ENCODE measurements around the gene NELFE.

Gene NELFE

GRCh38 chr6:31972709-31973350, 14.1 kb upstream of the NELFE start:
- H3K36me3 ChIP-seq (ENCODE audit: control insufficient read depth, insufficient read depth, low read length): peaks cover 11% of the 10 kb centered on the region; the same call in 1 of the 2 replicates
- no peaks in the 10 kb centered on the region for H3K9me3 ChIP-seq (ENCODE audit: control insufficient read depth, insufficient read depth, low read length)
- H3K4me1 ChIP-seq (ENCODE audit: control insufficient read depth, insufficient read depth, low read length): no peaks in the 10 kb centered on the region
- H3K4me3 ChIP-seq (ENCODE audit: low read length): peak overlapping the region; percentile 73; the same call in 1 of the 2 replicates
- WGBS (ENCODE audit: insufficient coverage, insufficient read length): no CpG with 5 or more reads among the region's 19 CpGs
- no peak for DNase-seq (ENCODE audit: low read depth, low spot score)
- no peak overlapping the region for H3K27ac ChIP-seq (ENCODE audit: low read length)
- no peaks in the 10 kb centered on the region for H3K27me3 ChIP-seq (ENCODE audit: control insufficient read depth, insufficient read depth, low read length)

- peak; percentile 91 for DNase-seq (ENCODE audit: low read depth, low spot score)
- Histone ChIP-seq H3K4me3 (ENCODE audit: low read length) (peak within 1 kb of the TSS; percentile 73), H3K36me3 (ENCODE audit: control insufficient read depth, insufficient read depth, low read length) (peaks cover 17% of the 10 kb centered on the region; the same call in 1 of the 2 replicates), H3K4me1 (ENCODE audit: control insufficient read depth, insufficient read depth, low read length) (no peaks in the 10 kb centered on the region), H3K27me3 (ENCODE audit: control insufficient read depth, insufficient read depth, low read length) (no peaks in the 10 kb centered on the region), H3K27ac (ENCODE audit: low read length) (no peak within 1 kb of the TSS), H3K9me3 (ENCODE audit: control insufficient read depth, insufficient read depth, low read length) (no peaks in the 10 kb centered on the region)
- WGBS (ENCODE audit: insufficient coverage, insufficient read length): no CpG with 5 or more reads among the region's 62 CpGs
Measured at GRCh38 chr6:31971993-31972708, 13.4 kb upstream of the NELFE start, which contains the start of gene DXO. Gene DXO (minus strand): TSS chr6:31972138. CDS start chr6:31971675, 463 bp downstream.

DNA sequence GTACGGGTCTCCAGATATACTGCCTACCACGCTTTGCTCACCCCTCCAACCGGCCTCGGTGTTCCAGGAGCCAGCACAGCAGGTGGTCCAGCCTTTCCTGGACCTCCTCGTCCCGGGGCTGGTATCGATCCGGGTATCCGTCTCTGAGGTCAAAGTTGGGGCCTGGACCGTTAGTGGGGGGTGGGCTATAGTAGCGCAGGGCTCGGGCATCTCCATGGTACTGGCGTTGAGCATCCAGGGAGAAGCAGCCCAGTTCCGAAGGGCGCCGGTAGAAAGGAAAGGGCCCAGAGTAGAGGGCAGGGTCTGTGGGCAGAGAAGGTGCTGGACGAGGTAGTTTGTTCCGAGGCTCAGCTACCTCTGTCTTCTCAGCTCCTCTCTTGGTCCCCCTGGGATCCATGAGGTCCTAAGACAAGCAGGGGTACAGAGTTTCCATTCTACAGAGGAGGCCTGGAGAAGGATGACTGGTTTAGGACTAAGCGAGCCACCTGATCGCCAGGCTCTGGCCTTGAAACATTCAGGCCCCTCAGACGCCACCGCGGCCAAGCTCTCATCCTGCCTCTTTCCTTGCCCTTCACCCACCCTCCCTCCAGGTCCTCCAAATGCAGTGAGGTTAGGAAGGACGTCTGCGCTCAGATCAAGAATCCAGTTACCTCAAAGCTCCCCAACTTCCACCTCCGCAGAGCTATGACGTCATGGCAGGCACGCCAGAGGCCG, 12.7 kb upstream of the NELFE start:
- Histone ChIP-seq H3K9me3 (ENCODE audit: control insufficient read depth, insufficient read depth, low read length) (no peaks in the 10 kb centered on the region), H3K36me3 (ENCODE audit: control insufficient read depth, insufficient read depth, low read length) (peaks cover 24% of the 10 kb centered on the region; the same call in 1 of the 2 replicates), H3K27ac (ENCODE audit: low read length) (no peak overlapping the region), H3K4me1 (ENCODE audit: control insufficient read depth, insufficient read depth, low read length) (no peaks in the 10 kb centered on the region), H3K4me3 (ENCODE audit: low read length) (peak overlapping the region; percentile 73; the same call in 1 of the 2 replicates), H3K27me3 (ENCODE audit: control insufficient read depth, insufficient read depth, low read length) (no peaks in the 10 kb centered on the region)
- no peak for DNase-seq (ENCODE audit: low read depth, low spot score)
- WGBS (ENCODE audit: insufficient coverage, insufficient read length): no CpG with 5 or more reads among the region's 29 CpGs

DNA sequence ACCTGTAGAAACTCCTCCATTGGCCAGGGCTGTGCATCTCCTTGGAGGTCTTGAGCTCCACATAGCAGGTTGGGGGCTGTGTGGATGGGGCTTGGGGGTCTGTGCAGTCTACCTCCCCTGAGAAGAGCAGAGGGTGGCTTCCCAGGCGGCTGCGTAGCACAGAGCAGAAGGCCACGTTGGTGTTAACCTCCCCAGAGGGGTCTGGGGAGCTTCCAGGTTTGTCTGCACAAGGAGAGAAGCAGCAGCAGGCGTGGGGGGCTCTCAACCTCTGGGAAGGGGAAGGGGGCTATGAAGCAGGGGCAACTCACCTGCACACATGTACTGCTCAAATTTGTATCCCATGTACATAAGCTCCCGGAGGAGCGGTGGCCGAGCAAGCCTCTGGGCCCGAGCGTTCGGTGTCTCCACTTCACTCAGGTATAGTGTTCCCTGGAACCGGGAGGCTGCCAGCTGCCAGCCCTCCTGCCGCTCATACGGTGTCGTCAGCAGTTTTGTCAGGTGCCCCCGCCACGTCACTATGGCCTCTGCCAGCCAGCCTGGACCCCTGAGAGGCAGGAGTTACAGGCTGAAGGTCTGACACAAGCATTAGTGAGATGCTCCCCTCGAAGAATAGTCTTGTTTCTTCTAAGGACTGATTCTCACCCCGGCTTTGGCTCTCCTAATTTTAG, 12.0 kb upstream of the NELFE start:
- WGBS (ENCODE audit: insufficient coverage, insufficient read length): no CpG with 5 or more reads among the region's 18 CpGs
- no peaks in the 10 kb centered on the region for H3K4me1 ChIP-seq (ENCODE audit: control insufficient read depth, insufficient read depth, low read length)
- H3K27ac ChIP-seq (ENCODE audit: low read length): no peak overlapping the region
- H3K27me3 ChIP-seq (ENCODE audit: control insufficient read depth, insufficient read depth, low read length): no peaks in the 10 kb centered on the region
- H3K36me3 ChIP-seq (ENCODE audit: control insufficient read depth, insufficient read depth, low read length): peaks cover 30% of the 10 kb centered on the region
- DNase-seq (ENCODE audit: low read depth, low spot score): no peak
- no peaks in the 10 kb centered on the region for H3K9me3 ChIP-seq (ENCODE audit: control insufficient read depth, insufficient read depth, low read length)
- H3K4me3 ChIP-seq (ENCODE audit: low read length): no peak overlapping the region

GRCh38 chr6:31969712-31970603, 11.2 kb upstream of the NELFE start:
- Histone ChIP-seq H3K9me3 (ENCODE audit: control insufficient read depth, insufficient read depth, low read length) (no peaks in the 10 kb centered on the region), H3K27me3 (ENCODE audit: control insufficient read depth, insufficient read depth, low read length) (no peaks in the 10 kb centered on the region), H3K36me3 (ENCODE audit: control insufficient read depth, insufficient read depth, low read length) (peaks cover 34% of the 10 kb centered on the region), H3K4me3 (ENCODE audit: low read length) (no peak overlapping the region), H3K4me1 (ENCODE audit: control insufficient read depth, insufficient read depth, low read length) (no peaks in the 10 kb centered on the region), H3K27ac (ENCODE audit: low read length) (no peak overlapping the region)
- no CpG with 5 or more reads among the region's 17 CpGs for WGBS (ENCODE audit: insufficient coverage, insufficient read length)
- DNase-seq (ENCODE audit: low read depth, low spot score): no peak

GRCh38 chr6:31968791-31969711, 10.3 kb upstream of the NELFE start:
- no peak for DNase-seq (ENCODE audit: low read depth, low spot score)
- Histone ChIP-seq H3K4me3 (ENCODE audit: low read length) (no peak overlapping the region), H3K27me3 (ENCODE audit: control insufficient read depth, insufficient read depth, low read length) (no peaks in the 10 kb centered on the region), H3K9me3 (ENCODE audit: control insufficient read depth, insufficient read depth, low read length) (no peaks in the 10 kb centered on the region), H3K36me3 (ENCODE audit: control insufficient read depth, insufficient read depth, low read length) (peaks cover 36% of the 10 kb centered on the region), H3K4me1 (ENCODE audit: control insufficient read depth, insufficient read depth, low read length) (no peaks in the 10 kb centered on the region), H3K27ac (ENCODE audit: low read length) (no peak overlapping the region)
- WGBS (ENCODE audit: insufficient coverage, insufficient read length): no CpG with 5 or more reads among the region's 23 CpGs

DNA sequence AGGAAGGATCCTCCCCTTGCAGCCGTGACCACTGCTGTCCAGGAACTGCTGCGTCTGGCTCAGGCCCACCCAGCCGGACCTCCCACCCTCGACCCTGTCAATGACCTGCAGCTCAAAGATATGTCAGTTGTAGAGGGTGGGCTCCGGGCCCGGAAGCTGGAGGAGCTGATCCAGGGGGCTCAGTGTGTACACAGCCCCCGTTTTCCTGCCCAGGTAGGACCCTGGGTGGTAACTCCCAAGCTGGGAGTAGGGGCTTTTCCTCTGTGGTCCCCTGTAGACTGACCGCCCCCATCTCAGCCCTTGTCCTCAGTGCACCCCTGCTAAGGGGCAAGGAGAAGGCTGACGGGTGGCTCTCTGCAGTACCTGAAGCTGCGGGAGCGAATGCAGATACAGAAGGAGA, 9.6 kb upstream of the NELFE start:
- WGBS (ENCODE audit: insufficient coverage, insufficient read length): no CpG with 5 or more reads among the region's 11 CpGs
- no peaks in the 10 kb centered on the region for H3K4me1 ChIP-seq (ENCODE audit: control insufficient read depth, insufficient read depth, low read length)
- DNase-seq (ENCODE audit: low read depth, low spot score): no peak
- no peak overlapping the region for H3K4me3 ChIP-seq (ENCODE audit: low read length)
- H3K36me3 ChIP-seq (ENCODE audit: control insufficient read depth, insufficient read depth, low read length): peaks cover 43% of the 10 kb centered on the region
- no peaks in the 10 kb centered on the region for H3K9me3 ChIP-seq (ENCODE audit: control insufficient read depth, insufficient read depth, low read length)
- no peak overlapping the region for H3K27ac ChIP-seq (ENCODE audit: low read length)
- no peaks in the 10 kb centered on the region for H3K27me3 ChIP-seq (ENCODE audit: control insufficient read depth, insufficient read depth, low read length)

GRCh38 chr6:31967926-31968320, 9.2 kb upstream of the NELFE start:
- no peaks in the 10 kb centered on the region for H3K4me1 ChIP-seq (ENCODE audit: control insufficient read depth, insufficient read depth, low read length)
- peaks cover 47% of the 10 kb centered on the region for H3K36me3 ChIP-seq (ENCODE audit: control insufficient read depth, insufficient read depth, low read length)
- H3K4me3 ChIP-seq (ENCODE audit: low read length): no peak overlapping the region
- WGBS (ENCODE audit: insufficient coverage, insufficient read length): no CpG with 5 or more reads among the region's 3 CpGs
- H3K27ac ChIP-seq (ENCODE audit: low read length): no peak overlapping the region
- no peaks in the 10 kb centered on the region for H3K27me3 ChIP-seq (ENCODE audit: control insufficient read depth, insufficient read depth, low read length)
- no peak for DNase-seq (ENCODE audit: low read depth, low spot score)
- no peaks in the 10 kb centered on the region for H3K9me3 ChIP-seq (ENCODE audit: control insufficient read depth, insufficient read depth, low read length)
